Measurements from ENCODE around the gene SPATA13. TPM values are rescaled to one million over a fixed set of nuclear protein-coding genes. Genes with fewer than 3 reads are reported as not detected.

The SPATA13 gene
- total RNA-seq, 1 donor from 2014 or later = 38.2 TPM

- Histone ChIP-seq H3K9me3 (no peaks in the 10 kb centered on the region), H3K27ac (peak overlapping the region; percentile 85 to 88), H3K4me1 (peaks cover 0 to 10% of the 10 kb centered on the region in 2 donors), H3K27me3 (no peaks in the 10 kb centered on the region), H3K36me3 (no peaks in the 10 kb centered on the region), H3K4me3 (peak overlapping the region; percentile 50 to 64)
- TF ChIP-seq, protein P1, sequence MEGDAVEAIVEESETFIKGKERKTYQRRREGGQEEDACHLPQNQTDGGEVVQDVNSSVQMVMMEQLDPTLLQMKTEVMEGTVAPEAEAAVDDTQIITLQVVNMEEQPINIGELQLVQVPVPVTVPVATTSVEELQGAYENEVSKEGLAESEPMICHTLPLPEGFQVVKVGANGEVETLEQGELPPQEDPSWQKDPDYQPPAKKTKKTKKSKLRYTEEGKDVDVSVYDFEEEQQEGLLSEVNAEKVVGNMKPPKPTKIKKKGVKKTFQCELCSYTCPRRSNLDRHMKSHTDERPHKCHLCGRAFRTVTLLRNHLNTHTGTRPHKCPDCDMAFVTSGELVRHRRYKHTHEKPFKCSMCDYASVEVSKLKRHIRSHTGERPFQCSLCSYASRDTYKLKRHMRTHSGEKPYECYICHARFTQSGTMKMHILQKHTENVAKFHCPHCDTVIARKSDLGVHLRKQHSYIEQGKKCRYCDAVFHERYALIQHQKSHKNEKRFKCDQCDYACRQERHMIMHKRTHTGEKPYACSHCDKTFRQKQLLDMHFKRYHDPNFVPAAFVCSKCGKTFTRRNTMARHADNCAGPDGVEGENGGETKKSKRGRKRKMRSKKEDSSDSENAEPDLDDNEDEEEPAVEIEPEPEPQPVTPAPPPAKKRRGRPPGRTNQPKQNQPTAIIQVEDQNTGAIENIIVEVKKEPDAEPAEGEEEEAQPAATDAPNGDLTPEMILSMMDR (IDR thresholded peaks at IDR 0.05) = no peak
- DNase-seq (ENCODE audit: low spot score in 2 of 2) = peak in 1 of 2 donors; percentile 75
- intact Hi-C loops (cut with DNase I) = no loop called here
These were observed 111.3 kb downstream of the SPATA13 start for GRCh38 chr13:24271601-24272451.

DNA sequence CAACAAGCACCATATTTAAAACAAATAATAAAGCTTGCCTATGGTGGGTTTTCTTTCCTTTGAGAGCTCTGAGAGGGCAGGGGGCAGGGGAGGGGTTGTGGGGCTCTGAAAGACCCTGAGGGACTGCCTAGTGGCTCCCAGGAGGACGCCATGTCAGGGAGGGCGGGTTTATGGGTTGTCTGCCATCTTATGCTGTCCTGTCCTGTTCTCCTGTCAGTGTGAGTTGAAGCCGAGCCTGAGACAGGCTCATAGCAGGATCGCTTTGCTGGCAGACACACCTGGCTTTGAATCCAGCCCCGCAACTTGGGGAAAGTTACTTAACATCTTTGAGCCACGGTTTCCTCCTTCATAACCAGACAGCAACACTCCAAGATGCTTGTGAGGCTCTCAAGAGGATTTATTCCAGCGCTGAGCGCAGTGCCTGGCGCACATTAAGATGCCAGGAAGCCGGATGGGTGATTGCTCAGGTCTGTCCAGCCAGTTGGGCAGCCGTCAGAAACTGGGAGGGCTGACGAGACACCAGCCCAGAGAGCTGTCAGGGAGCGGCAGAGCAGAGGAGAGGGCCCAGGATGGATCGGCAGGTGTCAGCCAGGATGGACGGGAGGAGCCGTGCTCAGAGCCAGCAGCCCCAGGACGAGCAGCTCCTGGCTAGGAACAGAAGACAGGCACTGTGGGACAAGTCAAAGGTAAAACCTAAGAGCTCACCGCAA, 112.1 kb downstream of the SPATA13 start:
- peak overlapping the region; percentile 50 to 64 for H3K4me3 ChIP-seq
- H3K27me3 ChIP-seq = no peaks in the 10 kb centered on the region
- H3K9me3 ChIP-seq = no peaks in the 10 kb centered on the region
- peak overlapping the region; percentile 85 to 88 for H3K27ac ChIP-seq
- peaks cover 0 to 10% of the 10 kb centered on the region in 2 donors for H3K4me1 ChIP-seq
- H3K36me3 ChIP-seq = no peaks in the 10 kb centered on the region
- no peak for DNase-seq (ENCODE audit: low spot score in 2 of 2)
- TF ChIP-seq, protein P1 (IDR thresholded peaks at IDR 0.05) = no peak
- intact Hi-C loops (cut with DNase I) = no loop called here

DNA sequence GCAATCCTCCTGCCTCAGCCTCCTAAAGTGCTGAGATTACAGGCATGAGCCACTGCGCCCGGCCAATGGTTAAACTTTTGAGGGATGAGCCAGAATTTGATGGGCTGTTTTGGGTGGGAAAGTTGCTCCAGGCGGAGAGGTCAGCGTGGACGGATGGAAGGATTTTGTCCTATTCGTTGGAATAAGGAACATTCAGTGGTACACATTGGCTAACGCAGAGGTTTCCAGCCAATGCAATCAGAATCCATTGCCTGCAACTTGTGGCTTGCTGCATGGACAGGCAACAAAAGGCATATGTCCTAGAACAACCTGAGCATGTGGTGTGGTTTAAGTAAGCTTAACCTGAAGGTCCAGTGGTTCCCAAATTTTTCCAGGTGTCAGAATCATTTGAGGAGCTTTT, 113.4 kb downstream of the SPATA13 start:
- no peak overlapping the region for H3K4me3 ChIP-seq
- TF ChIP-seq, protein P1 (IDR thresholded peaks at IDR 0.05) = no peak
- no peak for DNase-seq (ENCODE audit: low spot score in 2 of 2)
- no peaks in the 10 kb centered on the region for H3K27me3 ChIP-seq
- intact Hi-C loops (cut with DNase I) = no loop called here
- H3K27ac ChIP-seq = no peak overlapping the region
- H3K36me3 ChIP-seq = no peaks in the 10 kb centered on the region
- H3K4me1 ChIP-seq = peaks cover 0 to 10% of the 10 kb centered on the region in 2 donors
- no peaks in the 10 kb centered on the region for H3K9me3 ChIP-seq

DNA sequence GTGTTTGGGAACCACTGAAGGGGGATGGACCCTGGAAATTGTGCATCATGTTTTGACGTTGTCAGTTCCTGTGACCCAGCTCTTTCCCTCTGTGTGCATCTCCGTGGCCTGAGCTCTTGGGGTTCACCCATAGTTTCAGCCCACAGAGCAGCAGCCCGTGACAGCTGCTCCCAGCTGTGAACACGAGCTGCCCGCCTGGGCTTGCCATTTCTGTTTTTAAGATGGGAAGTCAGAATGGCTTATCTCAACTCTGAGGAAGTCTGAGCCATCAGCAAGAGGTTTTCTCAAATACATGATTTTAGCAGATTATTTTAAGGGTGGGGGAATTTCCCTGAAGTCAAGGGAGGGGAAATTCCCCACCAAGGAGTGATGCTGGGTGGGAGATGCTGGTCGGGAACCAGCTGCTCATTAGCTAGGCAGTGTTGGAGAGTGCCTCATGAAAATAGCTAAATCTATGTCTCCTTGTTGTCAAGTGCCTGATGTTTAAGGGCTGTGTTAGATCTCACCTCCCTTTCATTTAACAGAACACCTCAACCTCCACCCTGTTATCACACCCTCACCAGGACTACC, 114.0 kb downstream of the SPATA13 start:
- DNase-seq (ENCODE audit: low spot score in 2 of 2) = no peak
- H3K4me1 ChIP-seq = peaks cover 0 to 10% of the 10 kb centered on the region in 2 donors
- TF ChIP-seq, protein P1 (IDR thresholded peaks at IDR 0.05) = no peak
- no peak overlapping the region for H3K4me3 ChIP-seq
- intact Hi-C loops (cut with DNase I) = no loop called here
- no peaks in the 10 kb centered on the region for H3K36me3 ChIP-seq
- H3K27ac ChIP-seq = no peak overlapping the region
- H3K27me3 ChIP-seq = no peaks in the 10 kb centered on the region
- no peaks in the 10 kb centered on the region for H3K9me3 ChIP-seq

DNA sequence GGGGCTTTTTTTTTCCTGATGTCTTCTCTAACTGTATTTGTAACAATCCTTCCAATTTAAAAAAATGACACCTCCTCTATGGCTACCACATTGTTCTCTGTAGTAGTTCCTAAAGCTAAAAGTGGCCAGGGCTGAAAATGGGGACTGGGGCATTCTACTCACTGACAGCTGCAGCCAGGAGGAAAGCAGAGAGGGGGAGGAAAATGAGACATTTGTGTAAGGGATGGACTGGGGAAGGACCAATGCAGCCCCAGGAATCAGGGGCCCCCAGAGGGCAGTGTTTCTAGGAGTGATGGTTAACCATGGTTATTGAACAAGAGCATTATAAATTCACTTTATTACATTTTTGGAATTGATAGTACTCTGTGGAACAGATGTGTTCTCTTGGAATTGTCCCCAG, 114.5 kb downstream of the SPATA13 start:
- no peaks in the 10 kb centered on the region for H3K27me3 ChIP-seq
- no peak overlapping the region for H3K4me3 ChIP-seq
- intact Hi-C loops (cut with DNase I) = no loop called here
- TF ChIP-seq, protein P1 (IDR thresholded peaks at IDR 0.05) = no peak
- peaks cover 0 to 10% of the 10 kb centered on the region in 2 donors for H3K4me1 ChIP-seq
- H3K27ac ChIP-seq = no peak overlapping the region
- no peaks in the 10 kb centered on the region for H3K36me3 ChIP-seq
- no peaks in the 10 kb centered on the region for H3K9me3 ChIP-seq
- no peak for DNase-seq (ENCODE audit: low spot score in 2 of 2)

Data from ascending aorta (tissue), 2 donors.